Fibroblast of lung (primary cell): ENCODE data around the gene IMMP2L. TPM values are rescaled to one million over a fixed set of nuclear protein-coding genes. Genes with fewer than 3 reads are reported as not detected.

Source experiments
- DNase-seq, 2 donors: peaks; one replicate each; pipeline versions ENCODE4 v3.0.0 to v3.0.0-alpha.2; 2010; ENCODE audit warnings: low read depth in 2 of 2
- H2AFZ ChIP-seq: 2 replicates; pipeline ENCODE4 v1.5.1; 2012; ENCODE audit warnings: low read length, control low read depth, inconsistent platforms
- H3K27ac ChIP-seq: 2 replicates; pipeline ENCODE4 v1.5.1; 2011; ENCODE audit warnings: low read length, control low read depth; ENCODE audit not compliant: insufficient read depth
- H3K27me3 ChIP-seq: 2 replicates; pipeline ENCODE4 v1.5.1; 2011; ENCODE audit warnings: mild to moderate bottlenecking, low read length; ENCODE audit not compliant: control insufficient read depth, insufficient read depth
- H3K36me3 ChIP-seq: 2 replicates; pipeline ENCODE4 v1.5.1; 2011; ENCODE audit warnings: low read length; ENCODE audit not compliant: control insufficient read depth, insufficient read depth
- H3K4me1 ChIP-seq: 2 replicates; pipeline ENCODE4 v1.5.1; 2011; ENCODE audit warnings: low read length; ENCODE audit not compliant: control insufficient read depth, insufficient read depth; ENCODE audit errors: extremely low read depth
- H3K4me2 ChIP-seq: 2 replicates; pipeline ENCODE4 v1.5.1; 2011; ENCODE audit warnings: low read length, control low read depth; ENCODE audit not compliant: insufficient read depth; ENCODE audit errors: extremely low read depth
- H3K4me3 ChIP-seq, 4 experiments: fragments of 200-600 bp in 1 of 4; sonication (generic) in 1 of 4; replicated peaks in 1 of 4; 2 replicates each; pipeline ENCODE4 v1.5.1; 2011 to 2016; ENCODE audit warnings: low read length in 4 of 4, low read depth in 3 of 4, mild to moderate bottlenecking in 3 of 4, control low read depth in 2 of 4, inconsistent platforms in 1 of 4, mixed read lengths in 1 of 4; ENCODE audit not compliant: insufficient read depth in 1 of 4; ENCODE audit errors: control extremely low read depth in 1 of 4
- H3K79me2 ChIP-seq: 2 replicates; pipeline ENCODE4 v1.5.1; 2012; ENCODE audit warnings: mild to moderate bottlenecking, low read length, inconsistent platforms; ENCODE audit not compliant: control insufficient read depth, insufficient read depth
- H3K9ac ChIP-seq: 2 replicates; pipeline ENCODE4 v1.5.1; 2011; ENCODE audit warnings: mild to moderate bottlenecking, low read length, control low read depth; ENCODE audit not compliant: insufficient read depth
- H3K9me3 ChIP-seq: 2 replicates; pipeline ENCODE4 v1.5.1; 2012; ENCODE audit warnings: low read depth, low read length; ENCODE audit not compliant: control insufficient read depth, insufficient read depth
- H4K20me1 ChIP-seq: 2 replicates; pipeline ENCODE4 v1.5.1; 2011; ENCODE audit warnings: low read length; ENCODE audit not compliant: control insufficient read depth, insufficient read depth; ENCODE audit errors: extremely low read depth
- EZH2 ChIP-seq: IDR thresholded peaks from 2 replicates; pipeline ENCODE4 v1.5.1; 2012; ENCODE audit warnings: low read length, control low read depth, mild to moderate bottlenecking; ENCODE audit errors: missing control alignments
- polyA plus RNA-seq, 2 donors: library from polyadenylated mRNA; depleted of rRNA in 1 of 2; stranded (reverse) in 1 of 2; unstranded in 1 of 2; fragments of >200 nt; gene quantifications; 2 replicates each; pipeline ENCODE4 v1.2.1, GENCODE V29; 2011 to 2012; ENCODE audit warnings: missing spikeins in 1 of 2
- total RNA-seq: library from RNA; depleted of rRNA; stranded (reverse); fragments of >200 nt; gene quantifications from 2 replicates; pipeline ENCODE4 v1.2.1, GENCODE V29; 2014
- TF ChIP-seq, protein P1 (sequence below), 2 donors: IDR thresholded peaks in 1 of 2; conservative IDR thresholded peaks in 1 of 2; 1 replicate in 1 of 2; 2 replicates in 1 of 2; pipeline ENCODE4 v1.5.1; 2011 to 2012; ENCODE audit warnings: low read length in 2 of 2, control low read depth in 1 of 2, inconsistent platforms in 1 of 2, low read depth in 1 of 2, mild to moderate bottlenecking in 1 of 2

The IMMP2L gene
- total and polyA plus RNA-seq, 2 donors (not counting 1 experiment from before 2014, with no cell fraction given), result 6.9 to 14.4 TPM

DNA sequence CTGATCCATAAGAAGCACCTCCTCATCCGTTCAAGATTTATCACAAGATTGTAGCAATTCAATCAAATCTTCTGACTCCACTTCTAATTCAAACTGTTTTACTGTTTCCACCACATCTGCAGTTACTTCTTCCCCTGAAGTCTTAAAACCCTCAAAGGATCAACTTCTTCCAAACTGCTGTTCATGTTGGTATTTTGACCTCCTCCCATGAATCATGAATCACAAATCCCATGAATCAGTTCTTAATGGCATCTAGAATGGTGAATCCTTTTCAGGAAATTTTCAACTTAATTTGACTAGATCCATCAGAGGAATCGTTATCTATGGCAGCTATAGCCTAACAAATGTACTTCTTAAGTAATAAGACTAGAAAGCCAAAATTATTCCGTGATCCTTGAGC lies 122.3 kb downstream of the IMMP2L start:
- no peak overlapping the region for H3K4me3 ChIP-seq
- no peaks in the 10 kb centered on the region for H3K9me3 ChIP-seq
- no peak overlapping the region for H2AFZ ChIP-seq
- no peak overlapping the region for H3K27ac ChIP-seq
- no peaks in the 10 kb centered on the region for H3K79me2 ChIP-seq
- TF ChIP-seq, protein P1, sequence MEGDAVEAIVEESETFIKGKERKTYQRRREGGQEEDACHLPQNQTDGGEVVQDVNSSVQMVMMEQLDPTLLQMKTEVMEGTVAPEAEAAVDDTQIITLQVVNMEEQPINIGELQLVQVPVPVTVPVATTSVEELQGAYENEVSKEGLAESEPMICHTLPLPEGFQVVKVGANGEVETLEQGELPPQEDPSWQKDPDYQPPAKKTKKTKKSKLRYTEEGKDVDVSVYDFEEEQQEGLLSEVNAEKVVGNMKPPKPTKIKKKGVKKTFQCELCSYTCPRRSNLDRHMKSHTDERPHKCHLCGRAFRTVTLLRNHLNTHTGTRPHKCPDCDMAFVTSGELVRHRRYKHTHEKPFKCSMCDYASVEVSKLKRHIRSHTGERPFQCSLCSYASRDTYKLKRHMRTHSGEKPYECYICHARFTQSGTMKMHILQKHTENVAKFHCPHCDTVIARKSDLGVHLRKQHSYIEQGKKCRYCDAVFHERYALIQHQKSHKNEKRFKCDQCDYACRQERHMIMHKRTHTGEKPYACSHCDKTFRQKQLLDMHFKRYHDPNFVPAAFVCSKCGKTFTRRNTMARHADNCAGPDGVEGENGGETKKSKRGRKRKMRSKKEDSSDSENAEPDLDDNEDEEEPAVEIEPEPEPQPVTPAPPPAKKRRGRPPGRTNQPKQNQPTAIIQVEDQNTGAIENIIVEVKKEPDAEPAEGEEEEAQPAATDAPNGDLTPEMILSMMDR (conservative IDR thresholded peaks at IDR 0.05 in 1 of 2, IDR thresholded peaks at IDR 0.05 in 1 of 2; ENCODE audit: low read depth in 1 of 2, low read length in 2 of 2), result no peak
- no peak for TF ChIP-seq EZH2
- no peaks in the 10 kb centered on the region for H4K20me1 ChIP-seq
- H3K9ac ChIP-seq, result no peak overlapping the region
- DNase-seq, result peak in 1 of 2 donors; percentile 17
- no peaks in the 10 kb centered on the region for H3K36me3 ChIP-seq
- no peaks in the 10 kb centered on the region for H3K4me1 ChIP-seq
- H3K27me3 ChIP-seq, result no peaks in the 10 kb centered on the region
- H3K4me2 ChIP-seq, result no peak overlapping the region

DNA sequence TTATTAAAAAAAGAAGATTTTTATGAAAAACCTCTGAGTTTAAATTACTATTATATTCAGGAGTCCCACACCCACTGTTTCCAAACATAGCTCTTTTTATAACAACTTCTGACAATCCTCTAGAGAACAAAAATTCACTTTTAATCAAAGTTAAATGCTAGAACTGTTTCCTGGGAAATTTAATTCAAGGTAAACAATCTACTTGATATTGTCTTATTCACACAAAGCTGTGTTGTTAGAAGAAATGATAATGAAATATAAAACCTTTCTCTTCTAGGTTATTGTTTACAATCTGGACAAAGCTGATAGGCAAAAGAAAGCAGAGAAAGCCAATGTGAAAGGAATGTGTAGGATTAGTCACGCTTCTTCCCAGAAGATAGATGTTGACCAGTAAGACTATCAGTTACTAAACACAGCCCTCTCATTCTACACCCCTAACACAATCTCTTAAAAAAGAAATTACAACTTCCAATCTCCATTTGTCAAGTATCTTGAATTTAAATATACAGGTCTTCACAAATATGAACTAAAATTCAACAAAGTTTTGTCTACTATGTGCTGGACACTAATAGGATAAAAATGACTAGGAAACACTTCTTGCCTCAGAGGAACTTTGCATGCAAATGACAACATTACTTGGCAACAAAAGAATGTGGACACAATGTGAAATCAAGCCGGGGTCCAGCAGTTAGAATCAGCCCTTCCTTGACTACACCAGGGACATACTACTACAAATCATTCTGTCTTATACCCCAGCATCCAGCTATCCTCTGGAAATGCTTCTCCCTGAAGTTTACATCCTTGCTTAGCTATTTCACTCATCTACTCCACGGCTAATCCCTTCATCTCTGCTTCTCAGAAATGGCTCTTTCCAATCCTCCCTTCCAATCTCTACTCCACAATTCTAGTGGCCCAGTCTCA lies 123.7 kb downstream of the IMMP2L start:
- Histone ChIP-seq H2AFZ (no peak overlapping the region), H3K9ac (no peak overlapping the region), H3K4me2 (peak overlapping the region; percentile 38)

DNA sequence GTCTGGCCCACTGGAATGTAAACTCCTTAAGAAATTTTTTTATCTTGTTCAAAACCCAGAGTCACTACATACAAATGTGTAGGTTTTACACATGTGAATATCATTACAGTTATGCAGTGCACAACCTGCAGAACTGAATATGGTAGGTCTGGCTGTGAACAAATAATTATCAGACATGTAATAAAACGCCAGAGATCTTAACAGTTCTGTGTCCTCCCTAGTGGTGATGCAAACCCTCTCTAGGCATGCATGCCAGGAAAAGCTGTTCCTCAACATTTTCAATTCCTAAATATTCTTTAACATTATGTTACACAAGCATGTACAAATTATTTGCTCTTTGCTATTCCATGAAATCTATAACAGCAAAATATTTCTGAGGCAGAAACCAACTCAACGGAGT lies 124.6 kb downstream of the IMMP2L start:
- Histone ChIP-seq H3K27me3 (no peaks in the 10 kb centered on the region), H3K79me2 (no peaks in the 10 kb centered on the region), H3K9me3 (no peaks in the 10 kb centered on the region), H3K27ac (no peak overlapping the region), H3K4me2 (no peak overlapping the region), H2AFZ (no peak overlapping the region), H3K4me3 (no peak overlapping the region), H3K4me1 (no peaks in the 10 kb centered on the region), H3K36me3 (no peaks in the 10 kb centered on the region), H3K9ac (no peak overlapping the region), H4K20me1 (no peaks in the 10 kb centered on the region)
- TF ChIP-seq EZH2, result no peak
- TF ChIP-seq, protein P1 (conservative IDR thresholded peaks at IDR 0.05 in 1 of 2, IDR thresholded peaks at IDR 0.05 in 1 of 2; ENCODE audit: low read depth in 1 of 2, low read length in 2 of 2), result no peak
- no peak for DNase-seq

More for the DNA sequence above, 123.7 kb downstream of the IMMP2L start:
- H3K9me3 ChIP-seq, result no peaks in the 10 kb centered on the region
- H3K79me2 ChIP-seq, result no peaks in the 10 kb centered on the region
- no peaks in the 10 kb centered on the region for H3K4me1 ChIP-seq
- no peaks in the 10 kb centered on the region for H3K36me3 ChIP-seq
- no peaks in the 10 kb centered on the region for H4K20me1 ChIP-seq
- TF ChIP-seq, protein P1 (conservative IDR thresholded peaks at IDR 0.05 in 1 of 2, IDR thresholded peaks at IDR 0.05 in 1 of 2; ENCODE audit: low read depth in 1 of 2, low read length in 2 of 2), result no peak
- TF ChIP-seq EZH2, result no peak
- DNase-seq, result peak; percentile 60 to 81
- H3K27ac ChIP-seq, result no peak overlapping the region
- no peaks in the 10 kb centered on the region for H3K27me3 ChIP-seq
- no peak overlapping the region for H3K4me3 ChIP-seq
